ENCODE measurements around the gene ARHGAP33. TPM values are rescaled to one million over a fixed set of nuclear protein-coding genes. Genes with fewer than 3 reads are reported as not detected.

Gene ARHGAP33
- total and polyA plus RNA-seq, 10 of the 15 experiments (the other 5 are each of a cell fraction or from before 2014, with no cell fraction given) = 0.05 to 22.9 (median 2.3) TPM; not detected in 1

GRCh38 chr19:35757749-35758608 is 17.4 kb upstream of the ARHGAP33 start, which contains the start of gene PROSER3 (continued):
- 0 out of 2 replicates have a peak, but pooled peaks have one; percentile 44 for TF ChIP-seq RCOR1 (conservative IDR thresholded peaks at IDR 0.05; ENCODE audit: low read depth, low read length)
- no peak for TF ChIP-seq BCL11A (IDR thresholded peaks at IDR 0.05; ENCODE audit: low read depth, low read length)
- TF ChIP-seq KLF5 (IDR thresholded peaks at IDR 0.05; ENCODE audit: partially characterized antibody) = peak; percentile 86
- peak; percentile 90 for TF ChIP-seq NFYA (IDR thresholded peaks at IDR 0.05; ENCODE audit: borderline replicate concordance, low read depth, low read length)
- no peak for TF ChIP-seq RAD51 (IDR thresholded peaks at IDR 0.05)
- peak; percentile 56; the same call in 1 of the 2 replicates for TF ChIP-seq POLR2AphosphoS2 (IDR thresholded peaks at IDR 0.05; ENCODE audit: low read depth, low read length)
- TF ChIP-seq STAT3 (IDR thresholded peaks at IDR 0.05; ENCODE audit: low read depth, low read length) = no peak
- no peak for TF ChIP-seq ZNF687 (IDR thresholded peaks at IDR 0.05)
- TF ChIP-seq RELB (IDR thresholded peaks at IDR 0.05; ENCODE audit: low read depth) = 0 out of 2 replicates have a peak, but pooled peaks have one; percentile 48
- no peak for TF ChIP-seq USF2 (IDR thresholded peaks at IDR 0.05; ENCODE audit: borderline replicate concordance, low read depth, low read length)
- TF ChIP-seq RAD21 (IDR thresholded peaks at IDR 0.05; ENCODE audit: insufficient read depth, low read depth, low read length) = no peak
- TF ChIP-seq FOXM1 (IDR thresholded peaks at IDR 0.05; ENCODE audit: low read depth, low read length) = no peak; the same call in 1 of the 2 replicates
- TF ChIP-seq GABPA (IDR thresholded peaks at IDR 0.05; ENCODE audit: low read depth) = no peak; the same call in 1 of the 2 replicates
- no peak for TF ChIP-seq ZNF217 (IDR thresholded peaks at IDR 0.05)
- TF ChIP-seq HDAC6 (IDR thresholded peaks at IDR 0.05; ENCODE audit: unreplicated experiment) = no peak
- TF ChIP-seq E2F8 (IDR thresholded peaks at IDR 0.05; ENCODE audit: low read depth, partially characterized antibody) = peak; percentile 20
- TF ChIP-seq SREBF2 (IDR thresholded peaks at IDR 0.05; ENCODE audit: low read length) = peak; percentile 84
- peak; percentile 75 for TF ChIP-seq GATAD2B (conservative IDR thresholded peaks at IDR 0.05; ENCODE audit: low read depth)
- TF ChIP-seq MTA2 (IDR thresholded peaks at IDR 0.05; ENCODE audit: low read depth) = 0 out of 2 replicates have a peak, but pooled peaks have one; percentile 15
- TF ChIP-seq MEF2A (IDR thresholded peaks at IDR 0.05; ENCODE audit: insufficient read depth, low read depth, low read length) = no peak
